Measurements from ENCODE around the gene CCDC154.
A peak's percentile ranks its signal among the peaks of the same experiment; 100 is the strongest.

CCDC154 gene

GRCh38 chr16:1436731-1437355, 7.5 kb downstream of the CCDC154 start:
- DNase-seq (ENCODE audit: low read depth), result no peak

- DNase-seq (ENCODE audit: low read depth), result no peak
Measured at GRCh38 chr16:1435921-1436697, 8.2 kb downstream of the CCDC154 start.

DNA sequence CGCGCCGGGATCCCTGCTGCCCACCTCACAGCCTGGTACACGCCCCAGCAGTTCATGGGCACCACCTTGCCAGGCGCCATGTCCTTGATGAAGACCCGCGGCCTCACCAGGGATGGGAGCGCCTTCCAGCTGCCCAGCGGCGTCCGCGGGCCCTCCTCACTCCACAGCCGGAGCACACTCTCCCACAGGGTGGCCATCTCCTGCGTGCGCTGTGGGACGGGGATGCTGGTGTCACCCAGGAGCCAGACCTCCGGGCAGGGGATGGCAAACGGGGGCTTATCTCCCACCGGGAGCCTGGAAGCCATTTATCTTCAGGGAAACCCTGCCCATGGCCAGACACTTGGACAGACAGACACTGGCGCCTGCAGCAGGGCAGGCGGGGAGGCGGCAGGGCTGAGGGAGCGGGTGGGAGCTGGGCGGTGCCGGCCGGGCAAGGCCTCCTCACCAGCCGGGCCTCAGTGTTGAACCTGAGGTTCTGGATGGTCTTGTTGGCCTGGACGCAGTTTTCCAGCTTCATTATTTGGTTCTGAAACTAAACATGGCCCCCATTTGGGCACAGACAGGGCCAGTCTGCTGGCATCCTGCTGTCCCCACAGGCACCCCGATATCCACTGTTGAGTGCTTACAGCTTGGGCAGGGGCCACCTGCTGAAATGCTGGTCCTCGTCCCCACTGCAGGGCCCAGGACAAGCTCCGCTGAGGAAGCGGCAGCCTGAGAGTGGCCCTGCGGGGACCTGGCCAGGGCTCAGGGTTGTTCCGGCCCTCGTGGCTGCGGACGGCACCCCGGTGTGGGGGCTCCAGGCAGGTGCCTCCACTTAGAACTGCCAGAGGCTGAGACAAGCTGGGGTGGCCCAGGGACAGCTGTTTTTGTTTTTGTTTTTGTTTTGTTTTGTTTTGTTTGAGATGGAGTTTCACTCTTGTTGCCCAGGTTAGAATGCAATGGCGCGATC, 9.4 kb downstream of the CCDC154 start:
- no peak for DNase-seq (ENCODE audit: low read depth)

GRCh38 chr16:1433756-1434155, 10.6 kb downstream of the CCDC154 start:
- DNase-seq (ENCODE audit: low read depth), result no peak

GRCh38 chr16:1433263-1433560, 11.1 kb downstream of the CCDC154 start:
- no peak for DNase-seq (ENCODE audit: low read depth)

DNA sequence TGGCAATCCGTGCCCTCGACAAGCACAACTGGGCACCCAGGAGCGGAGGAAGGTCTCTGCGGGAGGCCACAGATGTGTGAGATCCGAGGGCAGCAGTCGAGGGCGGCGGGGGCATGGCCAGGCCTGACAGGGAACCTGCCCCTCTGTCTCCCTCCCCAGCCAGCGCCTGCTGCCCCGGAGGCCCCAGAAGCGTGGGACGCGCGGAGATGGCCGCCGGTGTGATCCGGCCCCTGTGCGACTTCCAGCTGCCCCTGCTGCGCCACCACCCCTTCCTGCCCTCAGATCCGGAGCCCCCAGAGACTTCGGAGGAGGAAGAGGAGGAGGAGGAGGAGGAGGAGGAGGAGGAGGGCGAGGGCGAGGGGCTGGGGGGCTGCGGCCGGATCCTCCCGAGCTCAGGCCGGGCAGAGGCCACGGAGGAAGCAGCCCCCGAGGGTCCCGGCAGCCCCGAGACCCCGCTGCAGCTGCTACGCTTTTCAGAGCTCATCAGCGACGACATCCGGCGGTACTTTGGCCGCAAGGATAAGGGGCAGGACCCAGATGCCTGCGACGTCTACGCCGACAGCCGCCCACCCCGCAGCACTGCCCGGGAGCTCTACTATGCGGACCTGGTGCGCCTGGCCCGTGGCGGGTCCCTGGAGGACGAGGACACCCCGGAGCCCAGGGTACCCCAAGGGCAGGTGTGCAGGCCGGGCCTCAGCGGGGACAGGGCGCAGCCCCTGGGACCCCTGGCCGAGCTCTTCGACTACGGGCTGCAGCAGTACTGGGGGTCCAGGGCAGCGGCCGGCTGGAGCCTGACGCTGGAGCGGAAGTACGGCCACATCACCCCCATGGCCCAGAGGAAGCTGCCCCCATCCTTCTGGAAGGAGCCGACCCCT, 11.7 kb downstream of the CCDC154 start:
- no peak for DNase-seq (ENCODE audit: low read depth)

DNA sequence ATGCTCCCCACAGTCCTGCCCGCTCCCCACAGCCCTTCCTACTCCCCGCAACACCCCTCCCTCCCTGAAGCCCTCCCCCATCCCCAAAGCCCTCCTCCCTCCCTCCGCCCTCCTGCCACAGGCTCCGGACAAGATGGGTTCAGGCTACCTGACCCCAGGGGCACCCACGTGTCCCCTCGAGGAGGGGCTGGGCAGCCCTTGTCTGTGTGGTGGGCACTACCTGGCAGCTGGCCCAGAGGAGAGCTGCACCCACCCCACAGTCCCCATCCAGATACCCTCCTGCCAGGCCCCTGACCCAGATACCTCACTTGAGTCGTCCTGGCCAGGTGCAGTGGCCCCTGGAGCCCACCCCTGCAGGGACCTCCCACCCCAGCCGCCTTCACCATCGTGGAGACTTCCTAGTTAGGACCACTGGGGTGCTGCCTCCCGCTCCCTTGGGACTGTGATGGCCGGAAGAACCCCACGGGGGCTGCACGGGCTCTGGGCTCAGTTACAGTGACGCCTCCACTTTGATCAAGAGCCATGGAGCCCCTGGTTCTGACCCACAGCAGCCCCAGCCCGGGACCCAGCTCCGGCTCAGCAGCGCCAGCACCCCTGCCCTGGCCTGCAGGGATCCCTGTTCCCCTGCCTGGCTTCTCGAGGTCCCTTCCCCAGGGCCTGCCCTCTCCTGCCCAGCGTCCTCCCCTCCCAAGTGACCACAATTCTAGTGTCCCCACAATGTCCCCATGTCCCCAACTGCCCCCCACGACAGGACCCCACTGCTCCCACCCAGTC, 12.7 kb downstream of the CCDC154 start:
- no peak for DNase-seq (ENCODE audit: low read depth)

- no peak for DNase-seq (ENCODE audit: low read depth)
Measured at GRCh38 chr16:1430759-1431496, 13.4 kb downstream of the CCDC154 start, which contains the start of gene PERCC1. Gene PERCC1 (plus strand): TSS chr16:1431078. CDS start chr16:1432594, 1,516 bp downstream.

GRCh38 chr16:1430214-1430758, 14.1 kb downstream of the CCDC154 start:
- no peak for DNase-seq (ENCODE audit: low read depth)

- DNase-seq (ENCODE audit: low read depth), result no peak
Measured at GRCh38 chr16:1429631-1430030, 14.7 kb downstream of the CCDC154 start.

- DNase-seq (ENCODE audit: low read depth), result no peak
Measured at GRCh38 chr16:1429012-1429411, 15.3 kb downstream of the CCDC154 start.

DNA sequence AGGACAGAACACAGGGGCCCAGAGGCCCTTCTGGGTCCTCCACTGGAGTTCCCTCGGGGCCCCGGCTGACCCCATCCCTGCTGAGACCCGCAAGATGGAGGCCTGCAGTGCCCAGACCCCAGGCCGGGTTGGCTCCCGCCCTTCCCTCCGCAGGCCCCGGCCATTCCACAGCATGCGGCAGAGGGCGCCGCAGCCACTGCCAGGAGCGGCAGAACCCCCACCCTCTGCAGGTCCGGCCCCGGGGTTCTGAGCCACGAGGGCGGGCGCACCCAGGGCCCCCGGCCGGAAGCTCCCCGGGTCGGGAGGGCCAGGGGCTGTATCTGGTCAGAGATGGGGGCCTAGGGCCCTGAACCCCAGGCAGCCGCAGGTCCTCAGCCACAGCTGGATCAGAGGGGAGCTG, 15.8 kb downstream of the CCDC154 start:
- DNase-seq (ENCODE audit: low read depth), result peak; percentile 14

- no peak for DNase-seq (ENCODE audit: low read depth)
Measured at GRCh38 chr16:1427473-1428461, 16.6 kb downstream of the CCDC154 start.

- no peak for DNase-seq (ENCODE audit: low read depth)
Measured at GRCh38 chr16:1426734-1427471, 17.5 kb downstream of the CCDC154 start.

DNA sequence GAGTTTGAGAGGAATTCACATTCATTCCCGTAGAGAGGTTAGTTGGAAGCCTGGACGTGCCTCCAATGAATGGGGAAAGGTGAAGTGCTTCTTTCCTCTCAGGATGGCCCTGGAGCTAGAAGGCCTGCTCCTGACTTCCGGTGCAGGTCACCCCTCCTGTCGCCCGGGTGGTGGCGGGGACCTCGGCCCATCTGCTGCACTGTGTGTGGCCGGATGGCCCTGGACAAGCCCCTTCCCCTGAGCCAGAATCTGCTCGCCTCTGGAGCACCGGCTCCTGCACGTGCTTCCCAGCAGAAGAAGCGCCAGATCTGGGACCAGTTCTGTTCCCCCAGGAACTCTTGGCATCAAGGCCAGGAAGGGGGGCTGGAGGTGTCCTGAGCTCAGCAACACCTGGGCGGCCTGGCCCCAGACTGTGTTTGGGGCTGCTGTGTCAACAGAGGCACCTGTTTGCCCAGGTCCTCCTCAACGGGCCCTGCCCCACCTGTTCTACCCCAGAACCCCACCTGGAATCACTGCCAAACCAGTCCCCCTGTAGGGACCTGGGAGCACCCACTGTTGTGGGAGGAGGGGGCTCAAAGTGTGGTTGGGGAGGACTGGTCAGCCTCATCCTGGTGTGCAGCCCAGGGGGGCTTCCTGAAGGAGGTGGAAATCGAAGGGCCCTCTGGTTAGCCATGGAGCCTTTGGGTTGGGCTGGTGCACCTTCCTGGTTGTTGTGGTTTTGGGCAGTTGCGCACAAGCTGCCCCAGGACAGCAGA, 18.6 kb downstream of the CCDC154 start:
- DNase-seq (ENCODE audit: low read depth), result no peak

- DNase-seq (ENCODE audit: low read depth), result no peak
Measured at GRCh38 chr16:1424028-1424427, 20.3 kb downstream of the CCDC154 start.

GRCh38 chr16:1422076-1422475, 22.3 kb downstream of the CCDC154 start:
- no peak for DNase-seq (ENCODE audit: low read depth)

All from amniotic epithelial cell (primary cell).